BLaER1 treated with 17β-estradiol and CSF1 and Interleukin-3, amounts not matched to agents 10 nM and 100 nM (cell line): ENCODE results near the gene UBE2E2.

Experiments used
- H3K27ac ChIP-seq, 11 experiments: shearing (Covaris generic); formaldehyde crosslinking; 2 replicates each; pipeline ENCODE4 v1.8.1; 2022
- H3K27me3 ChIP-seq, 11 experiments: shearing (Covaris generic); formaldehyde crosslinking; 2 replicates each; pipeline ENCODE4 v1.8.1; 2022
- H3K36me3 ChIP-seq, 11 experiments: shearing (Covaris generic); formaldehyde crosslinking; 2 replicates each; pipeline ENCODE4 v1.8.1; 2022
- H3K4me1 ChIP-seq, 10 experiments: shearing (Covaris generic); formaldehyde crosslinking; 2 replicates each; pipeline ENCODE4 v1.8.1; 2022
- H3K4me2 ChIP-seq, 11 experiments: shearing (Covaris generic); formaldehyde crosslinking; 2 replicates each; pipeline ENCODE4 v1.8.1; 2022
- H3K4me3 ChIP-seq, 10 experiments: shearing (Covaris generic); formaldehyde crosslinking; 2 replicates each; pipeline ENCODE4 v1.8.1; 2022
- H3K9ac ChIP-seq, 11 experiments: shearing (Covaris generic); formaldehyde crosslinking; 2 replicates each; pipeline ENCODE4 v1.8.1; 2022
- H3K9me3 ChIP-seq, 11 experiments: shearing (Covaris generic); formaldehyde crosslinking; replicated peaks in 1 of 11; 2 replicates each; pipeline ENCODE4 v1.8.1; 2022
- H4K20me1 ChIP-seq, 11 experiments: shearing (Covaris generic); formaldehyde crosslinking; 2 replicates each; pipeline ENCODE4 v1.8.1; 2022
- Cebpa-rat ChIP-seq, 11 experiments: shearing (Covaris generic); IDR thresholded peaks; 2 replicates each; pipeline ENCODE4 v1.8.1; 2022

The UBE2E2 gene

DNA sequence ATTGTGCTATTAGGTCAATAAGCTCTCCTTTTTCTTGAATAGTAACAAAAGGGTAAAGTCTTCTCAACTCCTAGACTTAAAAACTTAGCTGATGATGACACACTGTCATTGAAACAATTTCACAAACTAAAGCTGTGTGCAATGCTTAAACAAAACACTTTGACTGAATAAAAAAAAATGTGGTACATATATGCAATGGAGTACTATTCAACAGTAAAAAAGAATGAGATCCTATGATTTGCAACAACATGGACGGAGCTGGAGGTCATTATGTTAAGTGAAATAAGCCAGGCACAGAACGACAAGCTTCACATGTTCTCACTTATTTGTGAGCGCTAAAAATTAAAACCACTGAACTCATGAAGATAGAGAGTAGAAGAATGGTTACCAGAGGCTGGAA, 370.7 kb downstream of the UBE2E2 start:
- H3K27ac ChIP-seq = no peak overlapping the region
- peaks cover 0 to 17% (median 0%) of the 10 kb centered on the region in 11 experiments; a peak in 5 of 22 replicates for H3K36me3 ChIP-seq
- H3K27me3 ChIP-seq = no peaks in the 10 kb centered on the region
- no peaks in the 10 kb centered on the region for H3K4me1 ChIP-seq
- no peak overlapping the region for H3K9ac ChIP-seq
- no peak for TF ChIP-seq Cebpa-rat (IDR thresholded peaks at IDR 0.05)
- H4K20me1 ChIP-seq = no peaks in the 10 kb centered on the region; a peak in 1 of 22 replicates
- H3K4me2 ChIP-seq = no peak overlapping the region
- H3K4me3 ChIP-seq = no peak overlapping the region
- H3K9me3 ChIP-seq = peaks cover 19 to 37% (median 28%) of the 10 kb centered on the region in 11 experiments; a peak in 21 of 22 replicates

DNA sequence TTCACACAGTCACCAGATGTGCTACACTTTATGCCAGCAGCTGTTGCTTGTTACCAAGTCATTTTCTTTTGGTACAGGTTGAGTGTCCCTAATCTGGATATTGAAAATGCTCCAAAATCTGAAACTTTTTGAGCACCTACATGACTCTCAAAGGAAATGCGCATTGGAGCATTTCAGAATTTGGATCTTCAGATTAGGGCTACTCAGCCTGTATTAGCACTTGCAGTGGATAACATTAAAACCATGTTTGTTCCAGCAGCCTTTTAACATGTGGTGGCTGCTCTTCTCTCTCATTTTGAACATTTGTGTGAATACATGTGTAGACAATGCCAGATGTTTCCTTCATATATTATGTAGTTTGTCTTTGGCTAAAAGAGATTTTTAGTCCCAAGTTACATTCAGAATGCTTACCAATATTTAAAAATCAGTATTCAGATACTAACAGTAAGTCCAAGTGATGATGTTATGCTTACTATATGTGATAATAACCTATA, 371.7 kb downstream of the UBE2E2 start:
- Histone ChIP-seq H3K4me3 (no peak overlapping the region), H3K27me3 (no peaks in the 10 kb centered on the region), H3K4me1 (no peaks in the 10 kb centered on the region), H3K9ac (no peak overlapping the region), H3K9me3 (peaks cover 18 to 45% (median 31%) of the 10 kb centered on the region in 11 experiments; a peak in 21 of 22 replicates), H3K27ac (no peak overlapping the region), H3K36me3 (peaks cover 0 to 17% (median 0%) of the 10 kb centered on the region in 11 experiments; a peak in 5 of 22 replicates), H3K4me2 (no peak overlapping the region), H4K20me1 (no peaks in the 10 kb centered on the region)
- no peak for TF ChIP-seq Cebpa-rat (IDR thresholded peaks at IDR 0.05)

DNA sequence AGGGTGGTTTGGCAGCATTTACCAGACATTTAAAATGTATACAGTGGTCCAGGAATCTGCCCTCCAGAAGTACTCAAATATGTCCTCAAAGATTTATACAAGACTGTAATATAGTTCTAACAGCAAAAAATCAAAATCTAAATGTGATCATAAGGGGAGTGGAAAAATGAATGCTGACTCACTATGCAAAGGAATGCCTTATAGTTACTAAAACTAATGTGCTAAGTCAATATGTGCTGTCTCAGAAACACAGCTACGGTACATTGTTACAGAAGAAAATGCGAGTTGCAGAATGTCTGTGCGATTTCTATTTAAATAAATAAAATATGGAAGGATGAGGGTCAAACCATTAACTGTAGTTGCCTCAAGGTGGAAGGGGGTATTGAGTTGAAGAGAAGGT, 372.6 kb downstream of the UBE2E2 start:
- no peak overlapping the region for H3K4me3 ChIP-seq
- no peak overlapping the region for H3K9ac ChIP-seq
- no peaks in the 10 kb centered on the region for H3K27me3 ChIP-seq
- no peak for TF ChIP-seq Cebpa-rat (IDR thresholded peaks at IDR 0.05)
- H3K36me3 ChIP-seq = peaks cover 0 to 17% (median 0%) of the 10 kb centered on the region in 11 experiments; a peak in 5 of 22 replicates
- H3K4me1 ChIP-seq = no peaks in the 10 kb centered on the region
- no peak overlapping the region for H3K27ac ChIP-seq
- H3K9me3 ChIP-seq = peaks cover 15 to 45% (median 31%) of the 10 kb centered on the region in 11 experiments; a peak in 21 of 22 replicates
- no peak overlapping the region for H3K4me2 ChIP-seq
- no peaks in the 10 kb centered on the region for H4K20me1 ChIP-seq

GRCh38 chr3:23576379-23576959, 373.3 kb downstream of the UBE2E2 start:
- Histone ChIP-seq H3K27me3 (no peaks in the 10 kb centered on the region), H3K36me3 (peaks cover 0 to 17% (median 0%) of the 10 kb centered on the region in 11 experiments; a peak in 5 of 22 replicates), H4K20me1 (no peaks in the 10 kb centered on the region), H3K9me3 (peaks cover 15 to 42% (median 28%) of the 10 kb centered on the region in 11 experiments; a peak in 21 of 22 replicates), H3K4me3 (no peak overlapping the region), H3K4me1 (no peaks in the 10 kb centered on the region), H3K27ac (no peak overlapping the region), H3K4me2 (no peak overlapping the region), H3K9ac (no peak overlapping the region)
- TF ChIP-seq Cebpa-rat (IDR thresholded peaks at IDR 0.05) = no peak

DNA sequence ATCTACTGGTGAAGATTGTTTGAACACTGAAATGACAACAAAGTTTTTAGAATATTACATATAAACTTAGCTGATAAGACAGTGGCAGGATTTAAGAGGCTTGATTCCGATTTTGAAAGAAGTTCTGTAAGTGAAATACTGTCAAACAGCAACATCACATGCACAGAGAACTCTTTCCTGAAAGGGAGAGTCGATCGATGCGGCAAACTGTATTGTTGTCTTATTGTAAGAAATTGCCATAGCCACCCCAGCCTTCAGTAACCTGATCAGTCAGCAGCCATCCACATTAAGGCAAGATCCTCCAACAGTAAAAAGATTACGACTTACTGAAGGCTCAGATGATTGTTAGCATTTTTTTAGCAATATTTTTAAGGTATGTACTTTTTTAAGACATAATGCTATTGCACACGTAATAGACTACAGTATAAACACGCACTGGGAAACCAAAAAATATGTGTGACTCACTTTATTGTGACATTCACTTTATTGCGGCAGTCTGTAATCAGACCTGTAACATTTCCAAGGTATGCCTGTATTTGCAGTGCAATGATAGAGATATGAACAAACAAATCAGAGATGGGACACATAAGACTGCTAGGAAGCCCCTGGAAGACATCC, 377.1 kb downstream of the UBE2E2 start:
- Histone ChIP-seq H3K9me3 (peaks cover 15 to 44% (median 30%) of the 10 kb centered on the region in 11 experiments; a peak in 20 of 22 replicates), H3K36me3 (peaks cover 0 to 29% (median 0%) of the 10 kb centered on the region in 11 experiments; a peak in 5 of 22 replicates), H3K9ac (no peak overlapping the region), H4K20me1 (peaks cover 0 to 6% (median 0%) of the 10 kb centered on the region in 11 experiments; a peak in 1 of 22 replicates), H3K27me3 (no peaks in the 10 kb centered on the region), H3K4me1 (no peaks in the 10 kb centered on the region), H3K4me2 (no peak overlapping the region), H3K4me3 (no peak overlapping the region), H3K27ac (no peak overlapping the region)
- no peak for TF ChIP-seq Cebpa-rat (IDR thresholded peaks at IDR 0.05)

- no peak overlapping the region for H3K4me3 ChIP-seq
- H4K20me1 ChIP-seq = peaks cover 0 to 6% (median 0%) of the 10 kb centered on the region in 11 experiments; a peak in 2 of 22 replicates
- no peaks in the 10 kb centered on the region for H3K27me3 ChIP-seq
- H3K36me3 ChIP-seq = peaks cover 0 to 13% (median 0%) of the 10 kb centered on the region in 11 experiments; a peak in 1 of 22 replicates
- peaks cover 0 to 20% (median 11%) of the 10 kb centered on the region in 11 experiments; a peak in 8 of 22 replicates for H3K9me3 ChIP-seq
- H3K9ac ChIP-seq = no peak overlapping the region
- TF ChIP-seq Cebpa-rat (IDR thresholded peaks at IDR 0.05) = peak; percentile 36 to 93 (median 66); a peak in 16 of 22 replicates
- no peak overlapping the region for H3K27ac ChIP-seq
- H3K4me2 ChIP-seq = no peak overlapping the region
- no peaks in the 10 kb centered on the region for H3K4me1 ChIP-seq
Measured at GRCh38 chr3:23583980-23584740, 381.0 kb downstream of the UBE2E2 start.

GRCh38 chr3:23587513-23587912, 384.4 kb downstream of the UBE2E2 start:
- Histone ChIP-seq H3K4me1 (peaks cover 0 to 7% (median 4%) of the 10 kb centered on the region in 10 experiments; a peak in 4 of 20 replicates), H3K4me3 (no peak overlapping the region), H3K36me3 (peaks cover 0 to 26% (median 0%) of the 10 kb centered on the region in 11 experiments; a peak in 1 of 22 replicates), H3K9ac (no peak overlapping the region), H4K20me1 (peaks cover 0 to 6% (median 0%) of the 10 kb centered on the region in 11 experiments; a peak in 2 of 22 replicates), H3K27me3 (no peaks in the 10 kb centered on the region), H3K4me2 (no peak overlapping the region), H3K9me3 (peaks cover 0 to 18% (median 11%) of the 10 kb centered on the region in 11 experiments; a peak in 7 of 22 replicates), H3K27ac (no peak overlapping the region)
- TF ChIP-seq Cebpa-rat (IDR thresholded peaks at IDR 0.05) = no peak

DNA sequence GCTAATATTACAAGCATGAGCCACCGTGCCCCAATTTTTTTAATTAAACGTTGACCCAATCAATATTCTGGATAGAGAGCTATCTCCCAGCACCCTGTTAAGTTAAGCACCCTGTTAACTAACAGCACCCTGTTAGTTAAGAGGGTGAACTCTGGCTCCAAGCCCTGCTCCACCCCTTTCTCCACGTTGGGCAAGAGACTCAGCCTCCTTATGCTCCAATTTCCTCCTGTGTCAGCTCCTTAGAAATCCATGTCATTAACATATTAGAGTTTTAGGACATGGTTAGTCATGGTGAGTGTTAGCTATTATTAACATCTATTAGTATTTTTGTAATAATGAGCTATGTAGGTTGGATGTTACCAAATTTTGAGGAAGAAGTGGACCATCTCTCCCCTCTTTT, 385.4 kb downstream of the UBE2E2 start:
- peaks cover 0 to 13% (median 8%) of the 10 kb centered on the region in 11 experiments; a peak in 6 of 22 replicates for H3K9me3 ChIP-seq
- H3K4me2 ChIP-seq = no peak overlapping the region
- H3K9ac ChIP-seq = no peak overlapping the region
- H3K4me3 ChIP-seq = no peak overlapping the region
- H3K4me1 ChIP-seq = peaks cover 0 to 9% (median 4%) of the 10 kb centered on the region in 10 experiments; a peak in 5 of 20 replicates
- H3K27me3 ChIP-seq = no peaks in the 10 kb centered on the region
- TF ChIP-seq Cebpa-rat (IDR thresholded peaks at IDR 0.05) = no peak
- H3K27ac ChIP-seq = no peak overlapping the region
- peaks cover 0 to 33% (median 0%) of the 10 kb centered on the region in 11 experiments; a peak in 2 of 22 replicates for H3K36me3 ChIP-seq
- peaks cover 0 to 6% (median 0%) of the 10 kb centered on the region in 11 experiments; a peak in 2 of 22 replicates for H4K20me1 ChIP-seq
